ENCODE measurements around the gene ANGPTL7.
"Not testable (repeated sequence)": the region's sequence is repeated elsewhere in the genome, so short reads cannot be mapped to it uniquely, and the experiment has no call there.

DNA sequence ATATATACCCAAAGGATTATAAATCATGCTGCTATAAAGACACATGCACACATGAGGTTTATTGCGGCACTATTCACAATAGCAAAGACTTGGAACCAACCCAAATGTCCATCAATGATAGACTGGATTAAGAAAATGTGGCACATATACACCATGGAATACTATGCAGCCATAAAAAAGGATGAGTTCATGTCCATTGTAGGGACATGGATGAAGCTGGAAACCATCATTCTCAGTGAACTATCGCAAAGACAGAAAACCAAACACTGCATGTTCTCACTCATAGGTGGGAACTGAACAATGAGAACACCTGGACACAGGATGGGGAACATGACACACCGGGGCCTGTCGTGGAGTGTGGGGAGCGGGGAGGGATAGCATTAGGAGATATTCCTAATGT lies 22.4 kb upstream of the ANGPTL7 start:
- TF ChIP-seq, protein P1, sequence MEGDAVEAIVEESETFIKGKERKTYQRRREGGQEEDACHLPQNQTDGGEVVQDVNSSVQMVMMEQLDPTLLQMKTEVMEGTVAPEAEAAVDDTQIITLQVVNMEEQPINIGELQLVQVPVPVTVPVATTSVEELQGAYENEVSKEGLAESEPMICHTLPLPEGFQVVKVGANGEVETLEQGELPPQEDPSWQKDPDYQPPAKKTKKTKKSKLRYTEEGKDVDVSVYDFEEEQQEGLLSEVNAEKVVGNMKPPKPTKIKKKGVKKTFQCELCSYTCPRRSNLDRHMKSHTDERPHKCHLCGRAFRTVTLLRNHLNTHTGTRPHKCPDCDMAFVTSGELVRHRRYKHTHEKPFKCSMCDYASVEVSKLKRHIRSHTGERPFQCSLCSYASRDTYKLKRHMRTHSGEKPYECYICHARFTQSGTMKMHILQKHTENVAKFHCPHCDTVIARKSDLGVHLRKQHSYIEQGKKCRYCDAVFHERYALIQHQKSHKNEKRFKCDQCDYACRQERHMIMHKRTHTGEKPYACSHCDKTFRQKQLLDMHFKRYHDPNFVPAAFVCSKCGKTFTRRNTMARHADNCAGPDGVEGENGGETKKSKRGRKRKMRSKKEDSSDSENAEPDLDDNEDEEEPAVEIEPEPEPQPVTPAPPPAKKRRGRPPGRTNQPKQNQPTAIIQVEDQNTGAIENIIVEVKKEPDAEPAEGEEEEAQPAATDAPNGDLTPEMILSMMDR (IDR thresholded peaks at IDR 0.05): not testable (repeated sequence)
- not testable (repeated sequence) for TF ChIP-seq POLR2A (IDR thresholded peaks at IDR 0.05)
